Nephron progenitor cell (in vitro differentiated cells): ENCODE measurements around the gene TRIM39.
A peak's percentile ranks its signal among the peaks of the same experiment; 100 is the strongest.
"Not testable (repeated sequence)": the region's sequence is repeated elsewhere in the genome, so short reads cannot be mapped to it uniquely, and the experiment has no call there.

Experiments used
- DNase-seq: peaks from one replicate; pipeline ENCODE4 v3.0.0; 2021
- H3K27ac Mint-ChIP-seq: 2 replicates; pipeline ENCODE4 v1.8.0; 2021; ENCODE audit warnings: mild to moderate bottlenecking, moderate library complexity, mixed read lengths
- H3K27me3 Mint-ChIP-seq: 2 replicates; pipeline ENCODE4 v1.8.0; 2021; ENCODE audit warnings: mild to moderate bottlenecking, low read depth, mixed read lengths; ENCODE audit not compliant: poor library complexity
- H3K36me3 Mint-ChIP-seq: 2 replicates; pipeline ENCODE4 v1.8.0; 2021; ENCODE audit warnings: low read depth, mixed read lengths
- H3K4me1 Mint-ChIP-seq: 2 replicates; pipeline ENCODE4 v1.8.0; 2021; ENCODE audit warnings: mixed read lengths
- H3K4me3 Mint-ChIP-seq: 2 replicates; pipeline ENCODE4 v1.8.0; 2021; ENCODE audit warnings: mild to moderate bottlenecking, moderate library complexity, mixed read lengths
- H3K9me3 Mint-ChIP-seq: 2 replicates; pipeline ENCODE4 v1.8.0; 2021; ENCODE audit warnings: mild to moderate bottlenecking, moderate library complexity, mixed read lengths
- TF ChIP-seq, protein P1 (sequence below): fragments of 200-600 bp; sonication (generic); IDR thresholded peaks from 2 replicates; pipeline ENCODE4 v1.5.0; 2021; ENCODE audit warnings: antibody characterized with exemption

TRIM39 gene

GRCh38 chr6:30361661-30362060, 34.9 kb downstream of the TRIM39 start:
- H3K27ac Mint-ChIP-seq = no peak overlapping the region
- H3K36me3 Mint-ChIP-seq = no peaks in the 10 kb centered on the region
- no peak overlapping the region for H3K4me3 Mint-ChIP-seq
- DNase-seq = no peak
- TF ChIP-seq, protein P1, sequence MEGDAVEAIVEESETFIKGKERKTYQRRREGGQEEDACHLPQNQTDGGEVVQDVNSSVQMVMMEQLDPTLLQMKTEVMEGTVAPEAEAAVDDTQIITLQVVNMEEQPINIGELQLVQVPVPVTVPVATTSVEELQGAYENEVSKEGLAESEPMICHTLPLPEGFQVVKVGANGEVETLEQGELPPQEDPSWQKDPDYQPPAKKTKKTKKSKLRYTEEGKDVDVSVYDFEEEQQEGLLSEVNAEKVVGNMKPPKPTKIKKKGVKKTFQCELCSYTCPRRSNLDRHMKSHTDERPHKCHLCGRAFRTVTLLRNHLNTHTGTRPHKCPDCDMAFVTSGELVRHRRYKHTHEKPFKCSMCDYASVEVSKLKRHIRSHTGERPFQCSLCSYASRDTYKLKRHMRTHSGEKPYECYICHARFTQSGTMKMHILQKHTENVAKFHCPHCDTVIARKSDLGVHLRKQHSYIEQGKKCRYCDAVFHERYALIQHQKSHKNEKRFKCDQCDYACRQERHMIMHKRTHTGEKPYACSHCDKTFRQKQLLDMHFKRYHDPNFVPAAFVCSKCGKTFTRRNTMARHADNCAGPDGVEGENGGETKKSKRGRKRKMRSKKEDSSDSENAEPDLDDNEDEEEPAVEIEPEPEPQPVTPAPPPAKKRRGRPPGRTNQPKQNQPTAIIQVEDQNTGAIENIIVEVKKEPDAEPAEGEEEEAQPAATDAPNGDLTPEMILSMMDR = no peak
- H3K27me3 Mint-ChIP-seq = peaks cover 85% of the 10 kb centered on the region
- H3K9me3 Mint-ChIP-seq = peaks cover 5% of the 10 kb centered on the region
- H3K4me1 Mint-ChIP-seq = peaks cover 8% of the 10 kb centered on the region

GRCh38 chr6:30363459-30363858, 36.7 kb downstream of the TRIM39 start:
- Mint-ChIP-seq H3K4me1 (peaks cover 8% of the 10 kb centered on the region), H3K36me3 (no peaks in the 10 kb centered on the region), H3K27me3 (peaks cover 82% of the 10 kb centered on the region), H3K4me3 (no peak overlapping the region), H3K9me3 (peaks cover 8% of the 10 kb centered on the region), H3K27ac (no peak overlapping the region)
- no peak for DNase-seq
- TF ChIP-seq, protein P1 = no peak

GRCh38 chr6:30364591-30364990, 37.9 kb downstream of the TRIM39 start:
- H3K27ac Mint-ChIP-seq = no peak overlapping the region
- TF ChIP-seq, protein P1 = no peak
- no peak for DNase-seq
- H3K4me1 Mint-ChIP-seq = peaks cover 3% of the 10 kb centered on the region
- H3K4me3 Mint-ChIP-seq = no peak overlapping the region
- H3K9me3 Mint-ChIP-seq = peaks cover 17% of the 10 kb centered on the region
- H3K27me3 Mint-ChIP-seq = peaks cover 70% of the 10 kb centered on the region
- H3K36me3 Mint-ChIP-seq = no peaks in the 10 kb centered on the region

DNA sequence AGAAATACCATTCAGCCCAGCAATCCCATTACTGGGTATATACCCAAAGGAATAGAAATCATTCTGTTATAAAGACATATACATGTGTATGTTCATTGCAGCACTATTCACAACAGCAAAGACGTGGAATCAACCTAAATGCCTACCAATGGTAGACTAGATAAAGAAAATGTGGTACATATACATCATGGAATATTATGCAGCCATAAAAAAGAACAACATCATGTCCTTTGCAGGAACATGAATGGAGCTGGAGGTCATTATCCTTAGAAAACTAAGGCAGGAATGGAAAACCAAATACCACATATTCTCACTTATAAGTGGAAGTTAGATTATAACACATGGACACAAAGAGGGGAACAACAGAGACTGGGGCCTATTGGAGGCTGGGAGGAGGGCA, 42.6 kb downstream of the TRIM39 start:
- DNase-seq, H3K27ac Mint-ChIP-seq, H3K36me3 Mint-ChIP-seq, H3K4me1 Mint-ChIP-seq, H3K4me3 Mint-ChIP-seq: not testable (repeated sequence)
- Mint-ChIP-seq H3K9me3 (peaks cover 16% of the 10 kb centered on the region), H3K27me3 (peaks cover 55% of the 10 kb centered on the region)

DNA sequence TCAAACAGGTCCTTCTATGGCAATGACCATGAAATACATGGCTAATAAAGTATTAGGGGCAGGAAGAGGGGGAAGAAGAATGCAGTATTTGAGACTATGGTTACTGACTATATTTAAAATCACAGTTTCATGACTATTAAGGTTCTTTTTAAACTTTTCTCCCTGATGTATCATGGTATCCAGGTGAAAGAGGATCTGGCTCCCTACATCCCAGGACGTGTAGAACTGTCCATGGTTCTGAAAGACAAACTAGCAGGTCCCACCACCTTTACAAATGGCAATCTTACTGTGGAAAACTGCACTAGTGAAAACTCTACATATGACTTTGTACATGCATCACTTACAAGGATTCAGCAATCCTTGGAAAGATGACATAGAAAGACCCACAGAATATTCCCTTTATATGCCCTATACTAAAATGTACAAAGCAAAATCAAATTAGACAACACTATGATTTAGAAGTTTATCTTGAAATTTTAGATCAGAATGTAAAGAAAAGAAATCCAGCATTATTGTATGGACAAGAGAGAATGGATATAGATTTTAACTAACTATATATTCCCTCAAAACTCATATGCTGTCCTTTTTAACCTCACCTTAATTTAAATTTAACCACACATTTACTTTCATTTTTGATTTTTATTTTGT, 51.7 kb downstream of the TRIM39 start:
- TF ChIP-seq, protein P1 = no peak
- Mint-ChIP-seq H3K27me3 (peaks cover 73% of the 10 kb centered on the region), H3K27ac (no peak overlapping the region), H3K4me1 (no peaks in the 10 kb centered on the region), H3K36me3 (no peaks in the 10 kb centered on the region), H3K4me3 (no peak overlapping the region), H3K9me3 (no peaks in the 10 kb centered on the region)
- peak; percentile 35 for DNase-seq

DNA sequence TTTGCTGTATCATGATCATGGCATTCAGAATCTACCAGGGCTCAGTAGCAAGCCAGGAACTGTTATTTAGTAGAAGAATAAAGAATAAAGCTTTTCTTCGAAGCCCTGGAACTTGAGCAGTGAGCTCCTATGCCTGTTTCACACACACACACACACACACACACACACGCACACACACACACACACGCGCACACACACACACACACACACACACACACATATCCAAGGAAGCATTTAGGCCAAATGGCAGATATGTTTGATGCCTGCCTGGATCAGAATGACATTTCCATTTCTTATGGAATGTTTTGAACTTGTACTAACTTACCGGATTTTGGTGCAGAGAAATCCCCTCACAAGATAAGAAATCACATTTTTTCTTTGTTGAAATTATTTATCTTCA, 53.7 kb downstream of the TRIM39 start:
- TF ChIP-seq, protein P1 = no peak
- Mint-ChIP-seq H3K4me1 (no peaks in the 10 kb centered on the region), H3K4me3 (no peak overlapping the region), H3K27me3 (peaks cover 69% of the 10 kb centered on the region), H3K36me3 (no peaks in the 10 kb centered on the region), H3K27ac (no peak overlapping the region), H3K9me3 (no peaks in the 10 kb centered on the region)
- no peak for DNase-seq
